ENCODE measurements around the gene MINDY1.

Gene MINDY1

DNA sequence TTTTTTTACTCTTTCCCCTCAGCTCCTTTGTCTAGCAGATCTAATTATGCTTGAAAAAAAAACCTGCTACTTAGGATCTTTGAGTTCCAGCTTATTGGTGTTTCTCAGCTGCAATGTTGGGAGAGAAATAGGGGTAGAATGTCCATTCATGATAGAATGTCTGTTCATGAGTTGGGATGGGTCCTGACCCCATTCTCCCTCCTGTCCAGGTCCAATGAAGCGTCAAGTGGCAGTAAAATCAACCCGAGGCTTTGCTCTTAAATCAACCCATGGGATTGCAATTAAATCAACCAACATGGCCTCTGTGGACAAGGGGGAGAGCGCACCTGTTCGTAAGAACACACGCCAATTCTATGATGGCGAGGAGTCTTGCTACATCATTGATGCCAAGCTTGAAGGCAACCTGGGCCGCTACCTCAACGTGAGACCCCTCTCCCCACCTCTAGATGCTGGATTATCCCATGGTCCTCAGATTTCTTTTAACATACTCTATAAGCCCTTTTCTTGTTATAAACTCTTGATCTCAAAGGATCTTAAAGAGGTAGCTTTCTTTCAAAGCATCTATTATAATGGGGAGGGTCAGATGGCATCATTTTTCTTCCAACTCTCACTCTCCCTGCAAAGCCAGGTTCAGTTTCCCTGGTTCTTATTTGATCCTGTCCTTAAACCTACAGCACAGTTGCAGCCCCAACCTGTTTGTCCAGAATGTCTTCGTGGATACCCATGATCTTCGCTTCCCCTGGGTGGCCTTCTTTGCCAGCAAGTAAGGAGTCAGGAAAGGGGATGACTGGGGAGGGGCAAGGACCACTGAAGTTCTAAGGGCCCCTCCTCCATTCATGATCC lies 43.2 kb downstream of the MINDY1 start:
- DNase-seq: no peak

DNA sequence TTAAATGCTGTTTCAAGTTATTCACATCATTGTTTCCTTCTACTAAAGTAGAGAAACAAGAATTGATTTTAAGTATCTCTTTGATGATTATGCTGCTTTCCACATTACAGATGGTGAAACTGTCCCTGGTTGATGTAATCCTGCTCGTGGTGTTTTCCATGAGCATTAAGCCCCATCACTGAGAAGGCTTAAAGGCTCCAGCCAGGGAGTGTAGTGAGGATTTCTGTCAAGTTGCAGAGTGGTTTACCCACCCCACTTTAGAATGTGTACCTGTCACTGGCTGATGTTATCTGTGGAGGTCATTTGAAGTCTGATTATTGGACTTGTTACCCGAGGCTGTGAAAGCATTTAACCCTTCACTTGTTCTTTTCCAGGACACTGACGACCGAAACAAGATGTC lies 44.9 kb downstream of the MINDY1 start:
- peak in 1 of 2 experiments; percentile 12 for DNase-seq

DNA sequence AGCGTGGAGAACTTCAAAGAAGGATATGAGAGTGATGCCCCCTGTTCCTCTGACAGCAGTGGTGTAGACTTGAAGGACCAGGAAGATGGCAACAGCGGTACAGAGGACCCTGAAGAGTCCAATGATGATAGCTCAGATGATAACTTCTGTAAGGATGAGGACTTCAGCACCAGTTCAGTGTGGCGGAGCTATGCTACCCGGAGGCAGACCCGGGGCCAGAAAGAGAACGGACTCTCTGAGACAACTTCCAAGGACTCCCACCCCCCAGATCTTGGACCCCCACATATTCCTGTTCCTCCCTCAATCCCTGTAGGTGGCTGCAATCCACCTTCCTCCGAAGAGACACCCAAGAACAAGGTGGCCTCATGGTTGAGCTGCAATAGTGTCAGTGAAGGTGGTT lies 46.1 kb downstream of the MINDY1 start:
- no peak for DNase-seq

DNA sequence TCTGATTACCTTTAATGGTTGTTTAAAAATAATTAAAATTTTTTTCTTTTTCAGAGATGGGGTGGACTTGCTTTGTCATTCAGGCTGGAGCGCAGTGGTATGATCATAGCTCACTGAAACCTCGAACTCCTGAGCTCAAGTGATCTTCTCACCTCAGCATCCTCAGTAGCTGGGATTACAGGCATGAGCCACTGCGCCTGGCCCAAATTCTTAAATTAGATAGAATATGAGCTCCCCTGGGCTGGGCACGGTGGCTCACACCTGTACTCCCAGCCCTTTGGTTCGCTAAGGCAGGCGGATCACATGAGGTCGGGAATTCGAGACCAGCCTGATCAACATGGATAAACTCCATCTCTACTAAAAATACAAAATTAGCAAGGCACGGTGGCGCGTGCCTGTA lies 49.0 kb downstream of the MINDY1 start:
- no peak for DNase-seq

DNA sequence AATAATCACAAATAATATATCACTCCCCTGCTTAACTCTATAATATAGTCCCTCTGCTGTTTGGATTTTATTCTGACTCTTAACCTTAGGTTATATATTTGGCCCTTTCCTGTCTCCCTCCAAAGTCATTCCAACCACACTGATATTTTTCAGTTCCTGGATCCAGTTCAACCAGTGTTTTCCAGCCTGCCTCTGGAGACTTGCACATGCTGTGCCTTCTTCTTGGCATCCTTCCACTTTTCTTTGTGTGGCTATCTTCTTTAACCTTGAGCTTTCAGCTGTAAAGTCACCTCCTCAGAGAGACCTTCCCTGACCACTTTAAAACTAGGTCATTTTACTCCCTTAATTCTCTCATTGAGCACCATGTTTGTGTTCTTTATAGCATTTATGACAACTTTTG lies 51.4 kb downstream of the MINDY1 start:
- no peak for DNase-seq

DNA sequence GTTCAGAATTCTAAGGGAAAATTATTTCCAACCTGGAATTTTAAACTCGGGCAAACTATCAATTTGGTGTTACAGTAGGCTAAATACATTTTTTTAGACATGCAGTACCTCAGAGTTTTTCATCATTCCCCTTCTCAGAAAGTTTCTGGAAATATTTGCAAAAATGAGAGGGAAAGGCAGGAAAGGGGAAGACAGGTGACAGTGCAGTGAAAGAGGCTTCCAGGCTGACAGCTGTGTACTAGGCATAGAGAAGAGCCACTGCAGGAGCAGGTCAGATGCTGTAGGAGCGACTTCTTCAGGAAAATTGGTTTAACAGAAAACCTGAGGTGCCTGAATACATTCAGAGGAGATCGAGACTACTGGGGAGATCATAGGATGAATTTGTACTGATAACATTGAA lies 52.0 kb downstream of the MINDY1 start:
- DNase-seq: no peak
